Astrocyte (in vitro differentiated cells and primary cell): ENCODE measurements around the gene CA10. TPM values are rescaled to one million over a fixed set of nuclear protein-coding genes. Genes with fewer than 3 reads are reported as not detected.

Experiments
- DNase-seq: peaks from one replicate; pipeline ENCODE4 v3.0.0-alpha.2; 2010; ENCODE audit warnings: low read depth
- FAIRE-seq: peaks from 2 replicates; lab custom pipeline; 2011; peaks lifted over from hg19 to GRCh38; lab: Jason Lieb, UNC
- H2AFZ ChIP-seq: 2 replicates; pipeline ENCODE4 v1.6.0; 2012; ENCODE audit warnings: low read depth, low read length, inconsistent platforms
- H3K27ac ChIP-seq: 2 replicates; pipeline ENCODE4 v1.5.1; 2011; ENCODE audit warnings: low read depth, low read length, inconsistent platforms
- H3K27me3 ChIP-seq: 2 replicates; pipeline ENCODE4 v1.6.0; 2011; ENCODE audit warnings: low read length, inconsistent platforms; ENCODE audit not compliant: insufficient read depth
- H3K36me3 ChIP-seq: 2 replicates; pipeline ENCODE4 v1.5.1; 2011; ENCODE audit warnings: low read length, inconsistent platforms; ENCODE audit not compliant: insufficient read depth
- H3K4me1 ChIP-seq: 2 replicates; pipeline ENCODE4 v1.5.1; 2011; ENCODE audit warnings: low read length, inconsistent platforms; ENCODE audit not compliant: insufficient read depth
- H3K4me2 ChIP-seq: 2 replicates; pipeline ENCODE4 v1.6.0; 2012; ENCODE audit warnings: low read length, inconsistent platforms
- H3K4me3 ChIP-seq: 2 replicates; pipeline ENCODE4 v1.5.1; 2011; ENCODE audit warnings: low read depth, mild to moderate bottlenecking, low read length, inconsistent platforms; ENCODE audit not compliant: insufficient read depth
- H3K79me2 ChIP-seq: 2 replicates; pipeline ENCODE4 v1.6.0; 2012; ENCODE audit warnings: mild to moderate bottlenecking, low read length, inconsistent platforms; ENCODE audit not compliant: insufficient read depth
- H3K9ac ChIP-seq: 2 replicates; pipeline ENCODE4 v1.6.0; 2012; ENCODE audit warnings: mild to moderate bottlenecking, low read length, inconsistent platforms
- H3K9me3 ChIP-seq: 2 replicates; pipeline ENCODE4 v1.5.1; 2012; ENCODE audit warnings: low read depth, mild to moderate bottlenecking, low read length, inconsistent platforms; ENCODE audit not compliant: insufficient read depth
- H4K20me1 ChIP-seq: 2 replicates; pipeline ENCODE4 v1.6.0; 2012; ENCODE audit warnings: low read length, inconsistent platforms; ENCODE audit not compliant: insufficient read depth
- H3K27ac Mint-ChIP-seq: one replicate; pipeline ENCODE4 v1.8.0; 2021; ENCODE audit warnings: mild to moderate bottlenecking, mixed read lengths; ENCODE audit not compliant: unreplicated experiment
- H3K27me3 Mint-ChIP-seq: one replicate; pipeline ENCODE4 v1.8.0; 2021; ENCODE audit warnings: low read depth, mixed read lengths; ENCODE audit not compliant: unreplicated experiment
- H3K36me3 Mint-ChIP-seq: one replicate; pipeline ENCODE4 v1.8.0; 2021; ENCODE audit warnings: low read depth, mixed read lengths; ENCODE audit not compliant: unreplicated experiment
- H3K4me1 Mint-ChIP-seq: one replicate; pipeline ENCODE4 v1.8.0; 2021; ENCODE audit warnings: low read depth, mixed read lengths; ENCODE audit not compliant: unreplicated experiment
- H3K4me3 Mint-ChIP-seq: one replicate; pipeline ENCODE4 v1.8.0; 2021; ENCODE audit warnings: mild to moderate bottlenecking, moderate library complexity, mixed read lengths; ENCODE audit not compliant: unreplicated experiment
- H3K9me3 Mint-ChIP-seq: one replicate; pipeline ENCODE4 v1.8.0; 2021; ENCODE audit warnings: mild to moderate bottlenecking, mixed read lengths; ENCODE audit not compliant: unreplicated experiment
- EZH2 ChIP-seq: IDR thresholded peaks from 2 replicates; pipeline ENCODE4 v1.6.1; 2012; ENCODE audit warnings: mild to moderate bottlenecking, low read length, inconsistent platforms; ENCODE audit not compliant: insufficient read depth
- total RNA-seq: library from RNA; stranded (reverse); gene quantifications from 2 replicates; pipeline ENCODE4 v1.2.1, GENCODE V29; 2021
- TF ChIP-seq, protein P1 (sequence below): IDR thresholded peaks from 2 replicates; pipeline ENCODE4 v1.5.1; 2011; ENCODE audit warnings: low read depth, mild to moderate bottlenecking, inconsistent platforms, low read length, moderate library complexity; ENCODE audit not compliant: insufficient read depth

Gene CA10
- total RNA-seq, 1 donor from 2014 or later: 0.43 TPM

DNA sequence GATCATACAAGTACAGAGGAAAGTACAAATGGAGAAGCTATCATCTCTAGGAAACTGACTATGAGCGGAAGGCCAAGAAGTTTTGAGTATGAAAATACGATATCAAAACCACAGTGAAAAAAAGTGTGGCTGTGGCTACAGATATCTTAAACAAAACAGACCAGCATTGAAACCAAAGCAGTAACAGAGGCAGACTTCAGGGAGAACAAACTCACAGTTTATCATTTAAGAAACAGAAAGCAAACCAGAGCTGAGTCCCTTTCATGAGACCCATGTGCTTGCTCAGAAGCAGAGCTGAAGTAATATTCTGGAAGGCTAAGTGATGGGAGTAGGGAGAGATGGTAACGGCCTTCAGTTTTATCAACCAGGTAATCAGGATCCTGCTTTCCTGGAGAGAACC is 317.8 kb downstream of the CA10 start:
- Histone ChIP-seq H3K27ac (no peak overlapping the region), H3K9me3 (no peaks in the 10 kb centered on the region), H3K4me1 (no peaks in the 10 kb centered on the region), H4K20me1 (no peaks in the 10 kb centered on the region), H3K36me3 (no peaks in the 10 kb centered on the region), H3K4me3 (no peak overlapping the region), H3K79me2 (no peaks in the 10 kb centered on the region), H3K9ac (no peak overlapping the region), H2AFZ (no peak overlapping the region), H3K4me2 (no peak overlapping the region), H3K27me3 (no peaks in the 10 kb centered on the region)
- no peaks in the 10 kb centered on the region for H3K9me3 Mint-ChIP-seq
- no peak for DNase-seq
- no peak overlapping the region for H3K4me3 Mint-ChIP-seq
- FAIRE-seq: no peak
- H3K36me3 Mint-ChIP-seq: no peaks in the 10 kb centered on the region
- peaks cover 8% of the 10 kb centered on the region for H3K27me3 Mint-ChIP-seq
- H3K4me1 Mint-ChIP-seq: no peaks in the 10 kb centered on the region
- TF ChIP-seq, protein P1, sequence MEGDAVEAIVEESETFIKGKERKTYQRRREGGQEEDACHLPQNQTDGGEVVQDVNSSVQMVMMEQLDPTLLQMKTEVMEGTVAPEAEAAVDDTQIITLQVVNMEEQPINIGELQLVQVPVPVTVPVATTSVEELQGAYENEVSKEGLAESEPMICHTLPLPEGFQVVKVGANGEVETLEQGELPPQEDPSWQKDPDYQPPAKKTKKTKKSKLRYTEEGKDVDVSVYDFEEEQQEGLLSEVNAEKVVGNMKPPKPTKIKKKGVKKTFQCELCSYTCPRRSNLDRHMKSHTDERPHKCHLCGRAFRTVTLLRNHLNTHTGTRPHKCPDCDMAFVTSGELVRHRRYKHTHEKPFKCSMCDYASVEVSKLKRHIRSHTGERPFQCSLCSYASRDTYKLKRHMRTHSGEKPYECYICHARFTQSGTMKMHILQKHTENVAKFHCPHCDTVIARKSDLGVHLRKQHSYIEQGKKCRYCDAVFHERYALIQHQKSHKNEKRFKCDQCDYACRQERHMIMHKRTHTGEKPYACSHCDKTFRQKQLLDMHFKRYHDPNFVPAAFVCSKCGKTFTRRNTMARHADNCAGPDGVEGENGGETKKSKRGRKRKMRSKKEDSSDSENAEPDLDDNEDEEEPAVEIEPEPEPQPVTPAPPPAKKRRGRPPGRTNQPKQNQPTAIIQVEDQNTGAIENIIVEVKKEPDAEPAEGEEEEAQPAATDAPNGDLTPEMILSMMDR: no peak
- TF ChIP-seq EZH2: no peak
- H3K27ac Mint-ChIP-seq: no peak overlapping the region

DNA sequence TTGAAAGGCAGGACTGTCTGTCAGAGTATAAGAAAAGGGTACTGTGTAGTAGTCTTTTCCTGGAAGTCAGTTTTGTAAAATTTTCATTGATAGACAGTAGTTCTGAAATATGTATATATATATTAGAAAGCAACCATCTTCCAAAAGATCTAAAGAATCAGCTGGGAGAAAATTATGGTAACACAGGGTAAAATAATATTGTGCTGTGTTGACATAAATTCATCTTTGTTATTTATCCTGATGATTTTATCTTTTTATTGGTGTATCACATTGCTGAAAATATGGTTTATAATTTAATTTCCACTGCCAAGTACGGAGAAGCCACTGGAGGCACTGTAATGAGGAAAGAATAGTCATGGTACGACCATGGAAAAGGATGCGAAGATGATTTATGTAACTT is 324.9 kb downstream of the CA10 start:
- DNase-seq: no peak
- H3K4me1 ChIP-seq: no peaks in the 10 kb centered on the region
- no peak overlapping the region for H3K9ac ChIP-seq
- H3K4me1 Mint-ChIP-seq: peaks cover 3% of the 10 kb centered on the region
- no peak overlapping the region for H3K4me3 ChIP-seq
- no peak overlapping the region for H2AFZ ChIP-seq
- no peaks in the 10 kb centered on the region for H3K36me3 Mint-ChIP-seq
- H3K36me3 ChIP-seq: no peaks in the 10 kb centered on the region
- peaks cover 4% of the 10 kb centered on the region for H3K9me3 ChIP-seq
- H3K27ac ChIP-seq: no peak overlapping the region
- no peaks in the 10 kb centered on the region for H3K9me3 Mint-ChIP-seq
- H3K79me2 ChIP-seq: no peaks in the 10 kb centered on the region
- TF ChIP-seq EZH2: no peak
- TF ChIP-seq, protein P1: no peak
- peaks cover 13% of the 10 kb centered on the region for H3K27me3 Mint-ChIP-seq
- no peaks in the 10 kb centered on the region for H3K27me3 ChIP-seq
- no peak for FAIRE-seq
- no peaks in the 10 kb centered on the region for H4K20me1 ChIP-seq
- no peak overlapping the region for H3K4me2 ChIP-seq
- no peak overlapping the region for H3K27ac Mint-ChIP-seq
- no peak overlapping the region for H3K4me3 Mint-ChIP-seq

DNA sequence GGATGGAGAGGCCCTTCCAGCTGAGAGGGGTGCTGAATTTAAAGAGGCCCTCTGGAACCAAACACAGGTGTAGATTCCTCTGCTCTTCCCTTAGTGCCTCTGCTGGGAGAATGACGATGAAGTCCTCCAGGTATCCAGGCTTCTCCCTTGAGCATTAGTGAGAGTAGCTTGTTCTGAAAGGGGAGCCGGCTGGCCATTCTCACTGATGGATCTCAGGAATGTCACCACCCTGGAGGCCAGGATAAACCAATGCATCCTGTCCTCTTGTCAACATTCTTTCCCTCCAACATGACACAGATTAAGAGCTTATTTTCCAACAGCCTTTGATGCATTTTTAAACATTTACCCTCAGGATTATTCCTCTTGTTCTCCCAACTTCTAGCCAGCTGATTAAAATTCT is 325.5 kb downstream of the CA10 start:
- Histone ChIP-seq H3K4me2 (no peak overlapping the region), H3K27me3 (no peaks in the 10 kb centered on the region), H2AFZ (no peak overlapping the region), H3K36me3 (no peaks in the 10 kb centered on the region), H3K27ac (no peak overlapping the region), H3K4me1 (no peaks in the 10 kb centered on the region), H3K9me3 (peaks cover 4% of the 10 kb centered on the region), H4K20me1 (no peaks in the 10 kb centered on the region), H3K4me3 (no peak overlapping the region), H3K9ac (no peak overlapping the region), H3K79me2 (no peaks in the 10 kb centered on the region)
- Mint-ChIP-seq H3K4me3 (no peak overlapping the region), H3K27me3 (peaks cover 13% of the 10 kb centered on the region), H3K4me1 (peaks cover 3% of the 10 kb centered on the region), H3K27ac (no peak overlapping the region), H3K36me3 (no peaks in the 10 kb centered on the region), H3K9me3 (no peaks in the 10 kb centered on the region)
- DNase-seq (no peak), FAIRE-seq (no peak)
- TF ChIP-seq, protein P1: no peak
